HCT116 (cell line): ENCODE data around the gene GAS2L2. TPM values are rescaled to one million over a fixed set of nuclear protein-coding genes. Genes with fewer than 3 reads are reported as not detected.

Source experiments
- ATAC-seq: fragments of 200-7000 bp; cut with Tn5 transposase; 2 replicates; pipeline ENCODE4 v1.9.1; 2020; ENCODE audit warnings: mild to moderate bottlenecking, moderate library complexity
- BruUV-seq: library from RNA; stranded (reverse); fragments of 400-500 nt; replicated peaks from 2 replicates; lab custom pipeline; 2021; lab: Mats Ljungman, UMichigan
- CTCF ChIA-PET: fragments of 300-600 bp; sonication (Branson Sonifier 250); formaldehyde crosslinking; loops from one replicate; lab custom pipeline; 2021; ENCODE audit warnings: antibody characterized with exemption; lab: Charles Lee
- POLR2A ChIA-PET: fragments of 300-600, 350-600 bp; sonication (Branson Sonifier 250); formaldehyde crosslinking; loops from one replicate; lab custom pipeline; 2021; ENCODE audit warnings: antibody characterized with exemption; lab: Charles Lee
- RAD21 ChIA-PET, 2 experiments: fragments of 300-600 bp; sonication (Branson Sonifier 250); formaldehyde crosslinking; loops; one replicate each; lab custom pipeline; 2023; ENCODE audit warnings: low total read pairs in 2 of 2; ENCODE audit not compliant: uncharacterized antibody in 2 of 2, unreplicated experiment in 2 of 2, low non-redundant PET in 1 of 2; lab: Charles Lee
- DNase-seq: peaks from one replicate; pipeline ENCODE4 v3.0.0-alpha.2; 2010; ENCODE audit warnings: low read depth, low spot score
- H2AFZ ChIP-seq: fragments of 200-600 bp; shearing (Covaris generic), sonication (generic); 2 replicates; pipeline ENCODE4 v1.6.1; 2017; ENCODE audit warnings: low read depth, mixed run types, mixed read lengths, antibody characterized with exemption, low read length; ENCODE audit not compliant: poor library complexity, severe bottlenecking
- H3K27ac ChIP-seq: 2 replicates; pipeline ENCODE4 v1.5.1; 2012; ENCODE audit warnings: low read depth, low read length
- H3K27me3 ChIP-seq: fragments of 200-600 bp; sonication (generic); 2 replicates; pipeline ENCODE4 v1.6.1; 2016; ENCODE audit warnings: mixed run types, low read length, mixed read lengths; ENCODE audit not compliant: insufficient read depth
- H3K36me3 ChIP-seq, 2 experiments: fragments of 200-500 bp in 1 of 2; fragments of 200-600 bp in 1 of 2; sonication (Bioruptor generic) in 1 of 2; sonication (generic) in 1 of 2; 2 replicates each; pipeline versions ENCODE4 v1.5.1 to v1.6.1; 2014 to 2016; ENCODE audit warnings: low read length in 2 of 2, inconsistent platforms in 1 of 2, mixed read lengths in 1 of 2, mixed run types in 1 of 2; ENCODE audit not compliant: insufficient read depth in 2 of 2, control insufficient read depth in 1 of 2
- H3K4me1 ChIP-seq, 2 experiments: fragments of 200-600 bp in 1 of 2; sonication (generic) in 1 of 2; 2 replicates each; pipeline versions ENCODE4 v1.5.1 to v1.6.1; 2012 to 2017; ENCODE audit warnings: low read length in 2 of 2, inconsistent platforms in 1 of 2, mild to moderate bottlenecking in 1 of 2, mixed read lengths in 1 of 2, mixed run types in 1 of 2, moderate library complexity in 1 of 2; ENCODE audit not compliant: insufficient read depth in 2 of 2, control insufficient read depth in 1 of 2
- H3K4me2 ChIP-seq: fragments of 200-600 bp; sonication (generic); 2 replicates; pipeline ENCODE4 v1.6.1; 2017; ENCODE audit warnings: mixed run types, low read length, mixed read lengths
- H3K4me3 ChIP-seq, 2 experiments: fragments of 200-600 bp in 1 of 2; sonication (generic) in 1 of 2; replicated peaks in 1 of 2; 2 replicates each; pipeline ENCODE4 v1.5.1; 2011 to 2016; ENCODE audit warnings: low read length in 2 of 2, control low read depth in 1 of 2, low read depth in 1 of 2, mild to moderate bottlenecking in 1 of 2, mixed read lengths in 1 of 2, mixed run types in 1 of 2
- H3K79me2 ChIP-seq: fragments of 200-600 bp; sonication (generic); 2 replicates; pipeline ENCODE4 v1.6.1; 2017; ENCODE audit warnings: mild to moderate bottlenecking, mixed run types, low read length, moderate library complexity, mixed read lengths; ENCODE audit not compliant: insufficient read depth
- H3K9ac ChIP-seq: fragments of 200-600 bp; sonication (generic); 2 replicates; pipeline ENCODE4 v1.6.1; 2016; ENCODE audit warnings: low read length, mixed read lengths
- H3K9me2 ChIP-seq: fragments of 200-600 bp; sonication (generic), shearing (Covaris generic); 2 replicates; pipeline ENCODE4 v1.6.1; 2017; ENCODE audit warnings: mixed run types, mild to moderate bottlenecking, moderate library complexity; ENCODE audit not compliant: insufficient read depth
- H3K9me3 ChIP-seq, 2 experiments: fragments of 200-500 bp in 1 of 2; fragments of 200-600 bp in 1 of 2; sonication (Bioruptor generic) in 1 of 2; sonication (generic) in 1 of 2; 2 replicates each; pipeline ENCODE4 v1.6.1; 2014 to 2017; ENCODE audit warnings: low read length in 2 of 2, mixed read lengths in 2 of 2, inconsistent platforms in 1 of 2, low read depth in 1 of 2, mild to moderate bottlenecking in 1 of 2, mixed run types in 1 of 2, moderate library complexity in 1 of 2; ENCODE audit not compliant: control insufficient read depth in 1 of 2, insufficient read depth in 1 of 2
- H4K20me1 ChIP-seq: fragments of 200-600 bp; sonication (generic), shearing (Covaris generic); 2 replicates; pipeline ENCODE4 v1.6.1; 2017; ENCODE audit warnings: mixed run types, mild to moderate bottlenecking, moderate library complexity; ENCODE audit not compliant: insufficient read depth
- CBX3 ChIP-seq: IDR thresholded peaks from 2 replicates; pipeline ENCODE4 v1.6.1; 2012; ENCODE audit warnings: low read depth
- CEBPB ChIP-seq: IDR thresholded peaks from 2 replicates; pipeline ENCODE4 v1.6.1; 2012; ENCODE audit warnings: low read depth
- CTCF ChIP-seq, 3 experiments: fragments of 200-600 bp in 1 of 3; sonication (generic) in 1 of 3; IDR thresholded peaks in 2 of 3; conservative IDR thresholded peaks in 1 of 3; 2 replicates each; pipeline ENCODE4 v1.5.1; 2012 to 2017; ENCODE audit warnings: low read depth in 2 of 3, low read length in 2 of 3, antibody characterized with exemption in 1 of 3, borderline replicate concordance in 1 of 3, control low read depth in 1 of 3, mild to moderate bottlenecking in 1 of 3, mixed read lengths in 1 of 3, mixed run types in 1 of 3, moderate library complexity in 1 of 3; ENCODE audit not compliant: insufficient read depth in 1 of 3
- EZH2phosphoT487 ChIP-seq: fragments of 200-600 bp; IDR thresholded peaks from 2 replicates; pipeline ENCODE4 v1.6.1; 2018; ENCODE audit warnings: antibody characterized with exemption, borderline replicate concordance
- JUND ChIP-seq: IDR thresholded peaks from 2 replicates; pipeline ENCODE4 v1.6.1; 2012
- POLR2A ChIP-seq: IDR thresholded peaks from 2 replicates; pipeline ENCODE4 v1.7.0; 2011; ENCODE audit warnings: borderline replicate concordance; ENCODE audit not compliant: insufficient read depth, insufficient read length; ENCODE audit errors: extremely low read depth
- POLR2AphosphoS5 ChIP-seq: IDR thresholded peaks from 2 replicates; pipeline ENCODE4 v1.6.1; 2011; ENCODE audit warnings: mild to moderate bottlenecking, low read depth, low read length, moderate library complexity
- RAD21 ChIP-seq: IDR thresholded peaks from 2 replicates; pipeline ENCODE4 v1.6.1; 2012; ENCODE audit warnings: low read depth, mild to moderate bottlenecking
- REST ChIP-seq: IDR thresholded peaks from 2 replicates; pipeline ENCODE4 v1.6.1; 2012; ENCODE audit warnings: low read depth
- SIN3A ChIP-seq: IDR thresholded peaks from 2 replicates; pipeline ENCODE4 v1.6.1; 2012; ENCODE audit warnings: low read depth
- SP1 ChIP-seq: IDR thresholded peaks from 2 replicates; pipeline ENCODE4 v1.6.1; 2012; ENCODE audit warnings: low read depth
- SRF ChIP-seq: IDR thresholded peaks from 2 replicates; pipeline ENCODE4 v1.6.1; 2012; ENCODE audit warnings: low read depth
- TCF7L2 ChIP-seq: IDR thresholded peaks from 2 replicates; pipeline ENCODE4 v1.7.0; 2011; ENCODE audit warnings: borderline replicate concordance, inconsistent platforms; ENCODE audit not compliant: insufficient read depth, insufficient read length; ENCODE audit errors: extremely low read depth
- YY1 ChIP-seq: IDR thresholded peaks from 2 replicates; pipeline ENCODE4 v1.6.1; 2011; ENCODE audit warnings: low read length, low read depth, moderate library complexity, mild to moderate bottlenecking; ENCODE audit not compliant: insufficient replicate concordance; ENCODE audit errors: extremely low read depth
- ZNF274 ChIP-seq: fragments of 200-500 bp; sonication (Bioruptor generic); IDR thresholded peaks from 2 replicates; pipeline ENCODE4 v1.6.1; 2014; ENCODE audit warnings: mild to moderate bottlenecking, low read depth, low read length, inconsistent platforms
- intact Hi-C: fragments of 100-400 bp; cut with micrococcal nuclease; formaldehyde crosslinking; loops from 2 replicates; pipeline ENCODE4 v1.10.0; 2022
- total RNA-seq: library from RNA; stranded (reverse); gene quantifications from one replicate; pipeline ENCODE4 v1.2.1, GENCODE V29; 2021; ENCODE audit not compliant: unreplicated experiment
- TF ChIP-seq, protein P1 (sequence below): IDR thresholded peaks from 2 replicates; pipeline ENCODE4 v1.6.1; 2012

GAS2L2 gene
- total RNA-seq, 1 experiment from 2014 or later, result not detected

DNA sequence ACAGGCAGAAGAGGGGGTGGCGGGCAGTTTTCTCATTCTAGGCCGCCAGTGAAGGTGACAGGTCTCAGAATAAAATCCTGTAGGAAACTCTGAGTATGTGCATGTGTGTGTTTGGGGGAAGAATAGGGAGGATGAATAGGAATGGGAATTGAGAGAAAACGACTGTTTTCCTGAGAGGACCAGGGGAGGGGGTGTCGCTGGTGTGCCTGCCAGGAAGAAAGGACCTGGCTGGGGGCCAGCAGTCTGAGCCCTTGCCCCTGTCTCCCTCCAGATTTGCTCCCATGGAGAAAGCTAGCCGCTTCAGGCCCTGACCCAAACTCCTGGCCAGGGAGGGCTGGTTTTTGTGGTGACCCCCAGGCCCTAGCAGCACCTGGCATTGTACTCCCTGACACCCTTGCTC lies 22.0 kb upstream of the GAS2L2 start:
- H3K9me3 ChIP-seq, result no peaks in the 10 kb centered on the region
- no peaks in the 10 kb centered on the region for H3K9me2 ChIP-seq
- BruUV-seq, result no TSS peak
- ChIA-PET CTCF (interaction anchor here (0.9 kb wide), 1 partner anchor 11 kb away, joined by 3 read pairs; no protein-coding TSS in a partner anchor), RAD21 (no interaction called here), POLR2A (no interaction called here)
- no peak overlapping the region for H3K4me3 ChIP-seq
- no peak overlapping the region for H2AFZ ChIP-seq
- no peaks in the 10 kb centered on the region for H4K20me1 ChIP-seq
- no peaks in the 10 kb centered on the region for H3K27me3 ChIP-seq
- no peaks in the 10 kb centered on the region for H3K36me3 ChIP-seq
- no peak for TF ChIP-seq JUND
- TF ChIP-seq CBX3, result no peak
- no peak for TF ChIP-seq CTCF (IDR thresholded peaks at IDR 0.05 in 2 of 3, conservative IDR thresholded peaks at IDR 0.05 in 1 of 3; ENCODE audit: borderline replicate concordance in 1 of 3, insufficient read depth in 1 of 3, low read depth in 2 of 3, low read length in 2 of 3)
- no peak for TF ChIP-seq CEBPB
- DNase-seq, result no peak
- intact Hi-C loops, result no loop called here
- ATAC-seq, result no peak
- H3K4me1 ChIP-seq, result no peaks in the 10 kb centered on the region
- no peak overlapping the region for H3K27ac ChIP-seq
- no peak overlapping the region for H3K4me2 ChIP-seq
- no peaks in the 10 kb centered on the region for H3K79me2 ChIP-seq
- H3K9ac ChIP-seq, result no peak overlapping the region

GRCh38 chr17:35774499-35774898 lies 21.5 kb upstream of the GAS2L2 start:
- Histone ChIP-seq H3K79me2 (no peaks in the 10 kb centered on the region), H3K27ac (no peak overlapping the region), H2AFZ (no peak overlapping the region), H3K27me3 (no peaks in the 10 kb centered on the region), H3K9me2 (no peaks in the 10 kb centered on the region), H3K36me3 (no peaks in the 10 kb centered on the region), H3K4me2 (no peak overlapping the region), H3K9ac (no peak overlapping the region), H4K20me1 (no peaks in the 10 kb centered on the region), H3K4me3 (no peak overlapping the region), H3K9me3 (no peaks in the 10 kb centered on the region), H3K4me1 (no peaks in the 10 kb centered on the region)
- no TSS peak for BruUV-seq
- DNase-seq (no peak), ATAC-seq (no peak)
- POLR2A ChIA-PET, result no interaction called here
- TF ChIP-seq REST, result no peak
- no peak for TF ChIP-seq POLR2A
- TF ChIP-seq RAD21, result no peak
- no peak for TF ChIP-seq TCF7L2
- no peak for TF ChIP-seq SP1
- no peak for TF ChIP-seq SIN3A
- TF ChIP-seq CEBPB, result no peak
- TF ChIP-seq EZH2phosphoT487, result no peak
- no peak for TF ChIP-seq POLR2AphosphoS5
- TF ChIP-seq JUND, result no peak
- no peak for TF ChIP-seq YY1
- no peak for TF ChIP-seq SRF
- TF ChIP-seq, protein P1, sequence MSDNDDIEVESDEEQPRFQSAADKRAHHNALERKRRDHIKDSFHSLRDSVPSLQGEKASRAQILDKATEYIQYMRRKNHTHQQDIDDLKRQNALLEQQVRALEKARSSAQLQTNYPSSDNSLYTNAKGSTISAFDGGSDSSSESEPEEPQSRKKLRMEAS, result no peak
- TF ChIP-seq ZNF274, result no peak
- RAD21 ChIA-PET, result no interaction called here
- CTCF ChIA-PET, result interaction anchor here (0.9 kb wide), 1 partner anchor 11 kb away, joined by 3 read pairs; no protein-coding TSS in a partner anchor
- intact Hi-C loops, result no loop called here
